ENCODE results near the gene BHLHA15. TPM values are rescaled to one million over a fixed set of nuclear protein-coding genes. Genes with fewer than 3 reads are reported as not detected.

The BHLHA15 gene
- total RNA-seq, 1 donor from 2014 or later, result not detected

GRCh38 chr7:98194186-98194585 is 17.1 kb upstream of the BHLHA15 start:
- H3K4me3 Mint-ChIP-seq, result no peak overlapping the region
- H3K9me3 Mint-ChIP-seq, result peaks cover 7% of the 10 kb centered on the region
- DNase-seq (ENCODE audit: low spot score in 2 of 2, unreplicated experiment in 2 of 2), result no peak
- H3K36me3 Mint-ChIP-seq, result peaks cover 43% of the 10 kb centered on the region
- no peaks in the 10 kb centered on the region for H3K4me1 Mint-ChIP-seq
- no peak overlapping the region for H3K27ac Mint-ChIP-seq
- TF ChIP-seq CTCF (IDR thresholded peaks at IDR 0.05; ENCODE audit: unreplicated experiment), result no peak
- no peaks in the 10 kb centered on the region for H3K27me3 Mint-ChIP-seq (ENCODE audit: low read depth)

- no peak for TF ChIP-seq CTCF (IDR thresholded peaks at IDR 0.05; ENCODE audit: unreplicated experiment)
- H3K27me3 Mint-ChIP-seq (ENCODE audit: low read depth), result no peaks in the 10 kb centered on the region
- peaks cover 6% of the 10 kb centered on the region for H3K9me3 Mint-ChIP-seq
- peaks cover 38% of the 10 kb centered on the region for H3K36me3 Mint-ChIP-seq
- H3K4me1 Mint-ChIP-seq, result no peaks in the 10 kb centered on the region
- no peak overlapping the region for H3K27ac Mint-ChIP-seq
- H3K4me3 Mint-ChIP-seq, result no peak overlapping the region
- DNase-seq (ENCODE audit: low spot score in 2 of 2, unreplicated experiment in 2 of 2), result no peak
These were observed 16.4 kb upstream of the BHLHA15 start for GRCh38 chr7:98194672-98195457.

GRCh38 chr7:98196706-98197605 is 14.3 kb upstream of the BHLHA15 start:
- Mint-ChIP-seq H3K4me1 (no peaks in the 10 kb centered on the region), H3K27me3 (ENCODE audit: low read depth) (no peaks in the 10 kb centered on the region), H3K36me3 (peaks cover 32% of the 10 kb centered on the region), H3K27ac (no peak overlapping the region), H3K4me3 (no peak overlapping the region), H3K9me3 (peaks cover 6% of the 10 kb centered on the region)
- DNase-seq (ENCODE audit: low spot score in 2 of 2, unreplicated experiment in 2 of 2), result no peak
- no peak for TF ChIP-seq CTCF (IDR thresholded peaks at IDR 0.05; ENCODE audit: unreplicated experiment)

GRCh38 chr7:98199131-98199530 is 12.1 kb upstream of the BHLHA15 start:
- no peak overlapping the region for H3K4me3 Mint-ChIP-seq
- no peak for DNase-seq (ENCODE audit: low spot score in 2 of 2, unreplicated experiment in 2 of 2)
- peaks cover 28% of the 10 kb centered on the region for H3K36me3 Mint-ChIP-seq
- H3K9me3 Mint-ChIP-seq, result peaks cover 6% of the 10 kb centered on the region
- no peaks in the 10 kb centered on the region for H3K4me1 Mint-ChIP-seq
- H3K27ac Mint-ChIP-seq, result no peak overlapping the region
- TF ChIP-seq CTCF (IDR thresholded peaks at IDR 0.05; ENCODE audit: unreplicated experiment), result no peak
- no peaks in the 10 kb centered on the region for H3K27me3 Mint-ChIP-seq (ENCODE audit: low read depth)

- no peak for DNase-seq (ENCODE audit: low spot score in 2 of 2, unreplicated experiment in 2 of 2)
- Mint-ChIP-seq H3K27me3 (ENCODE audit: low read depth) (no peaks in the 10 kb centered on the region), H3K27ac (no peak overlapping the region), H3K4me1 (no peaks in the 10 kb centered on the region), H3K36me3 (peaks cover 34% of the 10 kb centered on the region), H3K9me3 (peaks cover 6% of the 10 kb centered on the region), H3K4me3 (no peak overlapping the region)
- no peak for TF ChIP-seq CTCF (IDR thresholded peaks at IDR 0.05; ENCODE audit: unreplicated experiment)
These were observed 10.9 kb upstream of the BHLHA15 start for GRCh38 chr7:98200364-98200763.
